SU-DHL-6 (cell line): ENCODE measurements around the gene ELFN2.

Source experiments
- H2AFZ ChIP-seq: fragments of 200-600 bp; sonication (generic); 2 replicates; pipeline ENCODE4 v1.6.1; 2014; ENCODE audit warnings: low read depth, mild to moderate bottlenecking, moderate library complexity, mixed read lengths, antibody characterized with exemption, low read length; ENCODE audit not compliant: severe bottlenecking
- H3F3A ChIP-seq: fragments of 200-600 bp; shearing (Covaris generic); 2 replicates; pipeline ENCODE4 v1.6.0; 2016; ENCODE audit warnings: antibody characterized with exemption, mild to moderate bottlenecking; ENCODE audit not compliant: insufficient read depth
- H3K27ac ChIP-seq: fragments of 200-600 bp; sonication (generic); 2 replicates; pipeline ENCODE4 v1.5.1; 2016; ENCODE audit warnings: low read depth, mild to moderate bottlenecking, low read length, moderate library complexity, mixed read lengths
- H3K27me3 ChIP-seq: fragments of 200-600 bp; sonication (generic), shearing (Covaris generic); 2 replicates; pipeline ENCODE4 v1.6.0; 2014; ENCODE audit warnings: mild to moderate bottlenecking, low read length
- H3K36me3 ChIP-seq: fragments of 200-600 bp; sonication (generic); 2 replicates; pipeline ENCODE4 v1.6.1; 2014; ENCODE audit warnings: mild to moderate bottlenecking, low read length, mixed read lengths
- H3K4me2 ChIP-seq: fragments of 300-600, 200-600 bp; shearing (Covaris generic), sonication (generic); 2 replicates; pipeline ENCODE4 v1.6.0; 2014; ENCODE audit warnings: low read length, low read depth, mild to moderate bottlenecking; ENCODE audit not compliant: poor library complexity, severe bottlenecking
- H3K4me3 ChIP-seq: fragments of 200-600 bp; sonication (generic); 2 replicates; pipeline ENCODE4 v1.5.1; 2014; ENCODE audit warnings: antibody characterized with exemption, low read length, mild to moderate bottlenecking, mixed read lengths; ENCODE audit not compliant: insufficient read depth, poor library complexity, severe bottlenecking
- H3K79me2 ChIP-seq: fragments of 200-600 bp; sonication (generic); 2 replicates; pipeline ENCODE4 v1.6.1; 2014; ENCODE audit warnings: mild to moderate bottlenecking, low read length, moderate library complexity; ENCODE audit not compliant: insufficient read depth
- H3K9ac ChIP-seq: fragments of 200-600 bp; sonication (generic); 2 replicates; pipeline ENCODE4 v1.7.0; 2014; ENCODE audit warnings: mild to moderate bottlenecking, low read length
- H3K9me2 ChIP-seq: fragments of 200-600 bp; sonication (generic); replicated peaks from 2 replicates; pipeline ENCODE4 v1.6.1; 2014; ENCODE audit warnings: low read length; ENCODE audit not compliant: insufficient read depth
- H3K9me3 ChIP-seq: fragments of 200-600 bp; sonication (generic); 2 replicates; pipeline ENCODE4 v1.6.1; 2014; ENCODE audit warnings: low read length, mixed read lengths; ENCODE audit not compliant: insufficient read depth
- H4K20me1 ChIP-seq: fragments of 200-600 bp; sonication (generic); 2 replicates; pipeline ENCODE4 v1.6.1; 2014; ENCODE audit warnings: low read depth, mild to moderate bottlenecking, antibody characterized with exemption, low read length, moderate library complexity, mixed read lengths
- CTCF ChIP-seq: fragments of 200-600 bp; sonication (generic); IDR thresholded peaks from one replicate; pipeline ENCODE4 v1.5.1; 2017; ENCODE audit warnings: antibody characterized with exemption, mild to moderate bottlenecking, low read length, moderate library complexity; ENCODE audit not compliant: insufficient read depth, poor library complexity, severe bottlenecking
- EZH2phosphoT487 ChIP-seq: fragments of 200-600 bp; sonication (generic), shearing (Covaris generic); conservative IDR thresholded peaks from 2 replicates; pipeline ENCODE4 v1.6.1; 2018; ENCODE audit warnings: mild to moderate bottlenecking, antibody characterized with exemption, low read length, moderate library complexity, mixed read lengths

Gene ELFN2

GRCh38 chr22:37454857-37455686, 27.8 kb upstream of the ELFN2 start:
- TF ChIP-seq EZH2phosphoT487 (no peak), CTCF (no peak)
- Histone ChIP-seq H3F3A (no peaks in the 10 kb centered on the region), H3K9me2 (no peaks in the 10 kb centered on the region), H3K9me3 (no peaks in the 10 kb centered on the region), H3K4me2 (no peak overlapping the region), H3K79me2 (no peaks in the 10 kb centered on the region), H3K27ac (no peak overlapping the region), H3K9ac (no peak overlapping the region), H4K20me1 (no peaks in the 10 kb centered on the region), H3K27me3 (no peaks in the 10 kb centered on the region), H2AFZ (no peak overlapping the region), H3K36me3 (no peaks in the 10 kb centered on the region), H3K4me3 (no peak overlapping the region)

GRCh38 chr22:37453696-37454095, 26.4 kb upstream of the ELFN2 start:
- Histone ChIP-seq H3K9me2 (no peaks in the 10 kb centered on the region), H4K20me1 (no peaks in the 10 kb centered on the region), H3K27me3 (no peaks in the 10 kb centered on the region), H2AFZ (no peak overlapping the region), H3K9ac (no peak overlapping the region), H3K4me3 (no peak overlapping the region), H3F3A (no peaks in the 10 kb centered on the region), H3K79me2 (no peaks in the 10 kb centered on the region), H3K9me3 (no peaks in the 10 kb centered on the region), H3K4me2 (no peak overlapping the region), H3K27ac (no peak overlapping the region), H3K36me3 (no peaks in the 10 kb centered on the region)
- TF ChIP-seq EZH2phosphoT487 = no peak

GRCh38 chr22:37451218-37451617, 23.9 kb upstream of the ELFN2 start:
- H2AFZ ChIP-seq = no peak overlapping the region
- no peaks in the 10 kb centered on the region for H3K36me3 ChIP-seq
- H3K27me3 ChIP-seq = no peaks in the 10 kb centered on the region
- no peak overlapping the region for H3K4me2 ChIP-seq
- no peak for TF ChIP-seq CTCF
- no peak for TF ChIP-seq EZH2phosphoT487
- no peaks in the 10 kb centered on the region for H3F3A ChIP-seq
- H3K79me2 ChIP-seq = no peaks in the 10 kb centered on the region
- H3K27ac ChIP-seq = no peak overlapping the region
- H3K9me3 ChIP-seq = no peaks in the 10 kb centered on the region
- H3K9me2 ChIP-seq = no peaks in the 10 kb centered on the region
- no peak overlapping the region for H3K4me3 ChIP-seq
- H4K20me1 ChIP-seq = no peaks in the 10 kb centered on the region
- no peak overlapping the region for H3K9ac ChIP-seq

GRCh38 chr22:37449331-37450001, 22.2 kb upstream of the ELFN2 start:
- no peaks in the 10 kb centered on the region for H3K79me2 ChIP-seq
- H3K4me3 ChIP-seq = no peak overlapping the region
- H3K9ac ChIP-seq = no peak overlapping the region
- TF ChIP-seq CTCF (no peak), EZH2phosphoT487 (no peak)
- no peak overlapping the region for H2AFZ ChIP-seq
- no peaks in the 10 kb centered on the region for H3K9me2 ChIP-seq
- H3K27ac ChIP-seq = no peak overlapping the region
- H3K9me3 ChIP-seq = no peaks in the 10 kb centered on the region
- no peaks in the 10 kb centered on the region for H3F3A ChIP-seq
- no peak overlapping the region for H3K4me2 ChIP-seq
- H3K36me3 ChIP-seq = no peaks in the 10 kb centered on the region
- no peaks in the 10 kb centered on the region for H3K27me3 ChIP-seq
- no peaks in the 10 kb centered on the region for H4K20me1 ChIP-seq
